HG02852 (cell line): ENCODE measurements around the gene CACNA2D1.
"Not testable (repeated sequence)": the region's sequence is repeated elsewhere in the genome, so short reads cannot be mapped to it uniquely, and the experiment has no call there.

Source experiments
- ATAC-seq: cut with Tn5 transposase; IDR thresholded peaks from one replicate; pipeline ENCODE4 v1.9.1; 2021; ENCODE audit warnings: mild to moderate bottlenecking, moderate library complexity; ENCODE audit not compliant: unreplicated experiment

Gene CACNA2D1

GRCh38 chr7:82053453-82054032 lies 390.0 kb downstream of the CACNA2D1 start:
- no peak for ATAC-seq

GRCh38 chr7:82051601-82052000 lies 392.0 kb downstream of the CACNA2D1 start:
- ATAC-seq: no peak

DNA sequence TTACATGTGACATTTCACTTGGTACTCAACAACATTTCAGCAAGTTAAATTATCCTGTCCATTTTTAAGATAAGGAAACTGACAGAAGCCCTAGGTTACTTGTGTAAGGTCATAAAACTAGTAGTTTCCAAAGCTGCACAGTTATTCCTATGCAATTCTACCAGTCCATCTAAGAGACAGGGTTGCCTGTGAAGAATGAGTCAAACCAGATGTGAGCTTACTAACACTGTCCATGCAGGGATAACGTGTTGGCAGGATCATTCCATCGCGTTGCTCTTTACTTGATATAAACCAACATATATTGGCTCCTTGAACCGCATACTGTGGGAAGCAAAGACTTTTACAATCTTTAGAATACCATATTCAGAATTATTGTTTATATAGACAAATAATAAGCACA lies 392.8 kb downstream of the CACNA2D1 start:
- ATAC-seq: no peak

DNA sequence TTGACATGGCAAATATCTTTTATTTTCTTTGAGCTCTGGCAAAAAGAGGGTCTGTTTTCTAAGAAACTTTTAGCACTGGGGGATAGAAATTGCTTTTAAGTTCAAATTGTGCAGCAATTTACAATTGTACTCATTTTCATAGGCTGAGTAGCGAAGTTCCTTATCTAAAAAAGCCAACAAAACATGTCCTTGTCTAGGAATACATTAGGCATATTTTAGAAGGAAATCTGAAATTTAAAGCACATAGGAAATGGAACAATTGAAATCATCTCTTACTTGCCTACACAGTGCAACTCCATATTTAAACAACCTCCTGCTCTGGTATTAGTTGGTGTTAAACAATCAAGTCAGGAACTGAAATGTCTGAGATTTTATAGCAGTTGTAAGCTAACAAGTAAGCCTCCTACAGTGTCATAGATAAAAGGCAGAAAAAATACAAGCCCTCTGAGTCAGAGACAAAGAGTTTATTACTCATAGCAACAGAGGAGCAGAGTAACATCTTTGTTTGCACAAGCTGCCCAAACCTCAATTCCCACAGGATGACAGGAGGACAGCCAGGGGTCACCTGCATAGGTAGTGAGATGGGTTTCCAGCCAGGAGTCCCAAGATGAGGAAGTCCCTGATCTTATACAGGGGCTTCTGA lies 393.6 kb downstream of the CACNA2D1 start:
- ATAC-seq: no peak

DNA sequence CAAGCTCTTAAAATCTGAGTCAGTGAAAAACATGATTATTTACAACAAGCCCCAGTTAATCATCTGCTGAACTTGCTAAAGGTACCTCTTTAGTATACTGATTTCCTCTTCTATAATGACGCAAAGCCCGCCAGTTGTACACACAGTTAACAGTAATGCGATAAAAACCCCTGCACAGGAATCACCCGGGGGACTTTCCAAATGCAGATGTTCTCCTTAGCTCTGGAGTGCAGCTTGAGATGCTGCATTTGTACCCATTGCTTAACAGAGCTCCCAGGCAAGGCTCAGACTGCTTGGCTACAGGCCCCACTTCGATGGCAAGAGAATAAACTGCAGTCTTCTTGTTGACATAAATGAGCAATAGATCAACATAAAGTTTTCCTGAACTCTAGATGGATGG lies 394.1 kb downstream of the CACNA2D1 start:
- ATAC-seq: no peak

- ATAC-seq: peak; percentile 79
Observed at GRCh38 chr7:82044497-82045080, 399.0 kb downstream of the CACNA2D1 start.

DNA sequence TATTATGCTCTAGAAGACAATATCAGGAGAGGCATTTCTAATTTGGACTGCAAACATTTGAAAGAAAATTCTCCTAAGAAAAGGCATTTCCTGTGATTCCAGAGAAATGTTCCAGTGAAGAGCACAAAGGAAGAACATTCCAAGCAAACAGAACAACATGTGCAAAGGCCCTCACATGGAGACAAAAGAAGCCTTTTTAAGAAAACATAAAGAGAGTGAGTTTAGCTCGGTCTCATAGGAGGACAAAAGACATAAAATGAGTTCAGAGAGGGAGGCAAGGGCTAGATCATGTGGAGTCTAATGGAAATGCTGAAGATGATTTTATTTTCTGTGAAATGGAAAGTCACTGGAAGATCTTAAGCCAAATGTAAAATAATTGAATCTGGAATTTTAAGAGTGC lies 404.0 kb downstream of the CACNA2D1 start:
- ATAC-seq: no peak

GRCh38 chr7:82036146-82036886 lies 407.3 kb downstream of the CACNA2D1 start:
- ATAC-seq: no peak

DNA sequence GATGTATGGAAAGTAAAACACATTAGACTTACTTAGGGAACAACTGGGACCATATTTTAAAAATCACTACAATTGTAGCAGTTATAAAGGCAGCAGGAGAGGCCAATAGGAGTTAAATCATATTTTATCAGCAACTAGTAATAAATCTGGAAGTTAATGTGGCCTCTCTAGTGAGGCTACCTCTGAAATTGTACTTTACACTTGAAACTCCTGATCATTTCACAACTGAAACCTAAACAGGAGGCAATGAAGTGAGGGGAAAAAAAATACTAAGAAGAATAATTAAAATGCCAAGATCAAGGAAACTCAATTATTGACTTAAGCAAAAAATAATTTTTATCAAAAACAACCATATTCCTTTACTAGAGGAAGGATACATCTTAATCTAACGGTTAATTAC lies 408.1 kb downstream of the CACNA2D1 start:
- no peak for ATAC-seq

- no peak for ATAC-seq
Observed at GRCh38 chr7:82032901-82033300, 410.7 kb downstream of the CACNA2D1 start.

GRCh38 chr7:82029236-82029913 lies 414.2 kb downstream of the CACNA2D1 start:
- ATAC-seq: no peak

DNA sequence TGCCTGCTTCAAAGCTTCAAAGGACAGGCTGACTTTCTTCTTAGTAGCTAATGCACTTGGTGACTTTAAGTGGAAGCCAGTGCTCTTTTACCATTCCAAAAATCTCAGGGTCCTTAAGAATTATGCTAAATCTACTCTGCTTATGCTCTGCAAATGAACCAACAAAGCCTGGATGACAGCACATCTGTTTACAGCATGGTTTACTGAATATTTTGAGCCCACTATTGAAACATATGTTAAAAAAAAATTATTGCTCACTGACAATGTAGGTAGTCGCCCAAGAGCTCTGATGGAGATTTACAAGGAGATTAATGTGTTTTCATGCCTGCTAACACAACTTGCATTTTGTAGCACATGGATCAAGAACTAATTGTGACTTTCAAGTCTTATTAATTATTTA lies 415.5 kb downstream of the CACNA2D1 start:
- ATAC-seq: no peak

DNA sequence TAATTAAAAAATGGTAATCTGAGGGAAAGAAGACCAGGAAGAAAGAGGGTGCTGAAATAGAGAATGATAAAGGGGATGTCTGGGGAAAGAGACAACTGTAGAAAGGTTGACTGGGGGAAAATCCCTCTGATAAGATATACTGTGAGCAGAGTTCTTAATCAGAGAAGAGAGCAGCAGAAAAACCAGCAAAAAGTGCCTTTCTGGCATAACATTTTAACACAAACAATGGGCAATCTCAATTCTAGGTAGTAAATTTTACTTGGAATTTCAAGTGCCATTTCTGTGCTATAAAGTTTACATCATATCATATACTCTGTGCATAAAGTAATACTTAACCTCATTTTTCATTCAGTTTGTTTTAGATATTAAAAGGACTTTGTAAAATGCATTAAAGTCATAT lies 421.9 kb downstream of the CACNA2D1 start:
- no peak for ATAC-seq

GRCh38 chr7:82021036-82021435 lies 422.5 kb downstream of the CACNA2D1 start:
- no peak for ATAC-seq

GRCh38 chr7:82019551-82020475 lies 423.8 kb downstream of the CACNA2D1 start:
- no peak for ATAC-seq

DNA sequence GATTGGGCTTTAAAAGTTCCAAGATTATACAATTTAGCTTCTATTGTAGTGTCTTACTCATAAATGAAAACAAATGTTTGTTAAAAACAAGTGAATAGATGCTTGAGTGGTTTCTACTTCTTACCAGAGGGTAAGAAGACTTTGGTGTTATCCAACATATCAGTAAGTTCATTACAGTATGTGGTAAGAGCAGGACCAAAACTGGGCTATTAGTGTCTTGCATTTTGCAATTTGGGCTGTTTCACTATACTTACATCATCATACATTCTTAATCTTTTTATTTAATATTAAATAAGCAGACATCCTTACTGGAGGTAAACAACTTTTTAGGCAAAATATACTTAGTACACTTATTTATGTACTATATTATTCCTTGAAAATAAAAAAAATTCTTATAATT lies 425.4 kb downstream of the CACNA2D1 start:
- no peak for ATAC-seq

DNA sequence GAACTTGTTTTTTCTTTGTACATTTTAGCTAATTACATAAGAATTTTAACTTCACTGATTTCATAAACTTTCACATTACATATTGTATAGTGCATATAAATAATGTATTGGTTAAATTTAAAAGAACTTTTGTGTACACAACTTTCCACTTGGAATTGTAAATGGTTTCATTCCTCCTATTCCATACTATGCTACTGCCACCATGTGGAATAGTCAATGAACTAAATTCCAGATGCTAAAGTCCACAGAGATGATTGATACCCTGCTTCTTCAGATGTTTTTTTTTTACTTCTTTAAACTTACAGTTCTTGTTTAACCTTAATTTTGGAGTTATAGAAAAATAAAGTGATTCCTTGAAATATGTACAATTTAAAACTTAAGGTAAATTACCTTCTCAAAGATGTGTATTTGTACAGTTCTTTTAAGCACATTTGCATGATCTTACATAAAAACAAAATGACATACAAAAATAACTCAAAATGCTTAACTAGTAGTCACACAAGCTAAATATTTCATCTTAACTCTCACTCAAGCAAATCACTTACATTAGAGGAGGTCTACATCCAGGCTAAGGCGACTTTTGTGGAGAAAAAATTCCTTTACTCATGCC lies 426.1 kb downstream of the CACNA2D1 start:
- no peak for ATAC-seq

DNA sequence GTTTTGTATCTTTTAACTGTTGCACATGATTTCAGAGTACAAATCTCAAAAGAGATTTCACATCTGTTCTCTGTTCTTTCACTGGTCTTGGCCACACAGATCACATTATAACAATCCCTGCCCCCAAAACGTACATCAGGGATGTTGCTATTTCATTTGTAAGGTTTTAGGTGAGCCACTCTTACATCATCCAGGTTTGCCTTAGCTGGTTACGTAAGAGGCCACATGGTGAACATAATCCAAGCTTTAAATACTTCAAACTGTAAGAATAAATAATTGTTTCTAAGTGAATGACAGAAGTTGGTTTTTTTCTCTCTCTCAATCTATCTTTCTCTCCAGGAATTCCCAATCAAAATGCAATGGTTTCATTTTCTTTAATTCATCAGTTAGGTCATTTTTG lies 427.8 kb downstream of the CACNA2D1 start:
- no peak for ATAC-seq

DNA sequence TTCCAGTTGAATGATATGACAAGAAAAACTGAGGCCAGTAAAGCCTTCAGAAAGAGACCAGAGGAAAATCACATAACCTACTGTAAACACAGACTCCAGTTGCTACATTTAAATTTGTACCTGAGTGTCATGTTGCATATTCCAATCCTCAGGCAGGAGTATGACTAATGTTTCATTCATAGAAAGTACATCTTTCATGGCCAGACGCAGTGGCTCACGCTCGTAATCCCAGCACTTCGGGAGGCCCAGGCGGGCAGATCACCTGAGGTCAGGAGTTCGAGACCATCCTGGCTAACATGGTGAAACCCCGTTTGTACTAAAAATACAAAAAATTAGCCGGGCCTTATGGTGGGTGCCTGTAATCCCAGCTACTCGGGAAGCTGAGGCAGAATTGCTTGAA lies 429.0 kb downstream of the CACNA2D1 start:
- ATAC-seq: not testable (repeated sequence)

GRCh38 chr7:82012453-82012852 lies 431.1 kb downstream of the CACNA2D1 start:
- no peak for ATAC-seq
